GM21737 (cell line): ENCODE measurements around the gene CMIP.

Experiments
- ATAC-seq: cut with Tn5 transposase; IDR thresholded peaks from one replicate; pipeline ENCODE4 v1.9.1; 2021; ENCODE audit warnings: mild to moderate bottlenecking, moderate library complexity; ENCODE audit not compliant: unreplicated experiment

The CMIP gene

GRCh38 chr16:81754858-81755257 is 310.2 kb downstream of the CMIP start:
- ATAC-seq, result no peak

GRCh38 chr16:81755915-81756614 is 311.5 kb downstream of the CMIP start:
- ATAC-seq, result no peak

GRCh38 chr16:81756615-81757356 is 312.2 kb downstream of the CMIP start:
- no peak for ATAC-seq

GRCh38 chr16:81758376-81758775 is 313.8 kb downstream of the CMIP start:
- ATAC-seq, result no peak
